Left ventricle myocardium inferior (tissue), 1 donor: ENCODE results near the gene KRT6C. TPM values are rescaled to one million over a fixed set of nuclear protein-coding genes. Genes with fewer than 3 reads are reported as not detected.

Source experiments
- DNase-seq: peaks from one replicate; pipeline ENCODE4 v3.0.0-alpha.2; 2020
- H3K27ac ChIP-seq: fragments of 200-600 bp; replicated peaks from 2 replicates; pipeline ENCODE4 v1.8.0; 2021
- H3K27me3 ChIP-seq: fragments of 200-600 bp; 2 replicates; pipeline ENCODE4 v1.8.0; 2021; ENCODE audit warnings: low read depth
- H3K36me3 ChIP-seq: fragments of 200-600 bp; 2 replicates; pipeline ENCODE4 v1.8.0; 2021
- H3K4me1 ChIP-seq: fragments of 200-600 bp; 2 replicates; pipeline ENCODE4 v1.8.0; 2021
- H3K4me3 ChIP-seq: fragments of 200-600 bp; 2 replicates; pipeline ENCODE4 v1.8.0; 2021; ENCODE audit warnings: mild to moderate bottlenecking, moderate library complexity
- H3K9me3 ChIP-seq: fragments of 200-600 bp; replicated peaks from 2 replicates; pipeline ENCODE4 v1.8.0; 2021
- intact Hi-C: fragments of 100-400 bp; cut with micrococcal nuclease; formaldehyde crosslinking; loops from one replicate; pipeline ENCODE4 v1.11.0; 2022
- total RNA-seq: library from RNA; stranded (reverse); fragmentation: NEBNext Ultra II Directional; extraction: Animal tissue kit (Norgen Biotek cat#: 25700); gene quantifications from one replicate; pipeline ENCODE4 v1.2.1, GENCODE V29; 2021
- TF ChIP-seq, protein P1 (sequence below): fragments of 200-600 bp; IDR thresholded peaks from 2 replicates; pipeline ENCODE4 v1.8.0; 2021; ENCODE audit warnings: antibody characterized with exemption, mild to moderate bottlenecking, borderline replicate concordance
- donor health status: DM: no; HTN: yes; CAD: no; lungs with severe emphysema.

Gene KRT6C
- total RNA-seq, 1 donor from 2014 or later: not detected

DNA sequence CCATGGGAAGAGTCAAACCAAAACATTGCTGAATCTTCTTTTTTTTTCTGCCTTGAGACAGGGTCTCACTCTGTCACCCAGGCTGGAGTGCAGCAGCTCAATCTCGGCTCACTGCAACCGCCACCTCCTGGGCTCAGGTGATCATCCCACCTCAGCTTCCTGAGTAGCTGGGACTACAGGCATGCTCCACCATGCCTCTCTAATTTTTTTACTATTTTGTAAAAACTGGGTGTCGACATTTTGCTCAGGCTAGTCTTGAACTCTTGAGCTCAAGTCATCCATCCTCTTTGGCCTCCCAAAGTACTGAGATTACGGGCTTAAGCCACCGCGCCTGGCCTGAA is 38.0 kb downstream of the KRT6C start:
- peaks cover 68% of the 10 kb centered on the region for H3K27me3 ChIP-seq
- TF ChIP-seq, protein P1, sequence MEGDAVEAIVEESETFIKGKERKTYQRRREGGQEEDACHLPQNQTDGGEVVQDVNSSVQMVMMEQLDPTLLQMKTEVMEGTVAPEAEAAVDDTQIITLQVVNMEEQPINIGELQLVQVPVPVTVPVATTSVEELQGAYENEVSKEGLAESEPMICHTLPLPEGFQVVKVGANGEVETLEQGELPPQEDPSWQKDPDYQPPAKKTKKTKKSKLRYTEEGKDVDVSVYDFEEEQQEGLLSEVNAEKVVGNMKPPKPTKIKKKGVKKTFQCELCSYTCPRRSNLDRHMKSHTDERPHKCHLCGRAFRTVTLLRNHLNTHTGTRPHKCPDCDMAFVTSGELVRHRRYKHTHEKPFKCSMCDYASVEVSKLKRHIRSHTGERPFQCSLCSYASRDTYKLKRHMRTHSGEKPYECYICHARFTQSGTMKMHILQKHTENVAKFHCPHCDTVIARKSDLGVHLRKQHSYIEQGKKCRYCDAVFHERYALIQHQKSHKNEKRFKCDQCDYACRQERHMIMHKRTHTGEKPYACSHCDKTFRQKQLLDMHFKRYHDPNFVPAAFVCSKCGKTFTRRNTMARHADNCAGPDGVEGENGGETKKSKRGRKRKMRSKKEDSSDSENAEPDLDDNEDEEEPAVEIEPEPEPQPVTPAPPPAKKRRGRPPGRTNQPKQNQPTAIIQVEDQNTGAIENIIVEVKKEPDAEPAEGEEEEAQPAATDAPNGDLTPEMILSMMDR: no peak
- no peak overlapping the region for H3K27ac ChIP-seq
- no peaks in the 10 kb centered on the region for H3K9me3 ChIP-seq
- H3K4me1 ChIP-seq: no peaks in the 10 kb centered on the region
- intact Hi-C loops: no loop called here
- no peak overlapping the region for H3K4me3 ChIP-seq
- no peak for DNase-seq
- no peaks in the 10 kb centered on the region for H3K36me3 ChIP-seq

DNA sequence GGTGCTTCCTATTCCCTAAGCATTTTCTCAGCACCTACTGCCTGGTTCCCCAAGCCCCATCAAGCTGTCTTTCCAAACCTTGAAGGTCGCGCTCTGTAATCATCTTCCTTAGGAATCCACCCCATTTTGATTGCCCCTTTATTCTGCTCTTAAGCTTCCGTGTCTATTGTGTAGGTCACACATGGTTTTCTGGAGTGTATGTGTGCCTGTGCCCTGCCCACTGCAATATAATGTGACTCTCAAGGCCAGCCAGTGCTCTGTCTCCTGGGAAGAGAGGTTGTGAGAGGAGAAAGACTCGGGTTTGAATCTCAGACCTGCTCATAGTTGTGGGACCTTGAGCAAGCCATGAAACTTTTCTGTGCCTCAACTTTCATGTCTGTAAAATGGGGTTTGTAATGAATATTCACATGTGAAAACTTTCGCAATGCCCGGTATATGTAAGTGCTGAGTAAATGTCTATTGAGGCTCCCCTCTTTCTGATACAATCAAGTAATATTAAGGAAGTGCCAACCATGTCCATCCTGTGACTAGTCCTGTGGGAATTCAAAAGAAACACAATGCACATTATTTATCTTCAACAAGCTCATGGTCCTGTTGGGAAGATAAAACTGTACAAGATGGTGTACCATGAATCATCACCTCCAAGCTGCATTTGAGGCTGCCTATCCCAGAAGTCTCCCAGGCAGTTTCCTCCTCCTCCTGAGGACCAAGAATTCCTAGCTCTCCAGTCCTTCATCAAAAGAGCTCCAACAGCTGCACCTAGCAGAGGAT is 38.7 kb downstream of the KRT6C start:
- intact Hi-C loops: no loop called here
- no peaks in the 10 kb centered on the region for H3K4me1 ChIP-seq
- H3K27ac ChIP-seq: no peak overlapping the region
- DNase-seq: no peak
- no peaks in the 10 kb centered on the region for H3K9me3 ChIP-seq
- peaks cover 73% of the 10 kb centered on the region for H3K27me3 ChIP-seq
- H3K36me3 ChIP-seq: no peaks in the 10 kb centered on the region
- no peak overlapping the region for H3K4me3 ChIP-seq
- TF ChIP-seq, protein P1: no peak

DNA sequence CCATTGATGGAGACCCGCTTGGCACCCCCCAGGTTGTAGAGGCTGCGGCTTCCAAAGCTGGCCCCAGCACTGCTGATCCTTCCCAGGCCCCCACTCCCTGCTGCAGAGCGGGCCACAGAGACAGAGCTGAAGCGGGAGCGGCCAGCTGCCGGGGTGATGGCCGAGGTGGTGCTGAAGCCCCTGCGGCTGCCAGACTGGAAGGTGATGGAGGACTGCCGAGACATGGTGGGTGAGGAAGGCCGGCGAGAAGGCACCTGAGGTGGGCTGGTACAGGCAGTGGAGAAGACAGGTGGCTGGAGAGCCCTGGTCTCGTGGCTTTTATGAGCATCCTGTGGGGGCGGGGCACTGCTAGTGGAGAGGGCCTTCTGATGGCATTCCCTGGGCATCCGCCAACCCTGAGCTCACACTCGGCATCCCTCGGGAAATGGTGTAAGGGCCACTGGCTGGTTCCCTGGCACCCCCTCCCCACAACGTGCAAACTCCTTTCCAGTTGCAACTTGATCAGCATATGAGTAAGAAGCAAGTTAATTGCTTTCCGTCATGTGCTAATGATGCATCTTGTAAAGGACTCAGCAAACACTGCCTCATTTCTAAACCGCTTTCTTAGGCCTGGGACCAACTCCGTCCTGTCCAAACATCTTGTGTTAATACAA is 39.4 kb downstream of the KRT6C start, which contains the start of gene KRT75:
TSS of gene KRT75 (minus strand) at position 291 of the 653 bp plus-strand sequence. CDS start at position 224, 67 bp downstream.
- intact Hi-C loops: no loop called here
- Histone ChIP-seq H3K27me3 (peaks cover 74% of the 10 kb centered on the region), H3K9me3 (no peaks in the 10 kb centered on the region), H3K4me3 (no peak within 1 kb of the TSS), H3K36me3 (no peaks in the 10 kb centered on the region), H3K27ac (no peak within 1 kb of the TSS), H3K4me1 (no peaks in the 10 kb centered on the region)
- DNase-seq: no peak
- TF ChIP-seq, protein P1: no peak

DNA sequence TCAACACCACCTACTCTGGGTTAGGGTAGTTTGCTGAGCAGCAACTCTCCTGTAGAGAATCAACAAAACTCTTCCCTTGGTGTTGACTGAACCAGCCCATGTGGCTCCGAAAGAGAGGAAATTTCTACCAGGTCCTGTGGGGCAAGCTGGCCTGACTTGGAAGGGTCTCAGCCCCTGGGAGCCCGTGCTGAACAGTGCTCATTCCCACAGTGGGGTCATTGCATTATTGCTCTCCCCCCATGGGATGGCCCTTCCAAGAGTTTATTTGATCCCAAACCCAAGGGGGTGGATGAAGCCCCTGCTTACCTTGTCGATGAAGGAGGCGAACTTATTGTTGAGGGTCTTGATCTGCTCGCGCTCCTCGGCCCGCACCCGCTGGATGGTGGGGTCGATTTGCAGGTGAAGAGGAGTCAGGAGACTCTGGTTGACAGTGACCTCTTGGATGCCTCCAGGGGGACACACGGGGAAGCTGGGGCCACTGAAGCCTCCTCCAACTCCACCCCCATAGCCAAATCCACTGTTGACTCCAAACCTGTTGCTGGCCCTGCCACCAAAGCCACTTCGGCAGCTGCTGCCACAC is 40.0 kb downstream of the KRT6C start:
- no peaks in the 10 kb centered on the region for H3K36me3 ChIP-seq
- no peaks in the 10 kb centered on the region for H3K9me3 ChIP-seq
- peaks cover 74% of the 10 kb centered on the region for H3K27me3 ChIP-seq
- no peak for DNase-seq
- H3K4me3 ChIP-seq: no peak overlapping the region
- intact Hi-C loops: no loop called here
- H3K27ac ChIP-seq: no peak overlapping the region
- TF ChIP-seq, protein P1: no peak
- H3K4me1 ChIP-seq: no peaks in the 10 kb centered on the region

DNA sequence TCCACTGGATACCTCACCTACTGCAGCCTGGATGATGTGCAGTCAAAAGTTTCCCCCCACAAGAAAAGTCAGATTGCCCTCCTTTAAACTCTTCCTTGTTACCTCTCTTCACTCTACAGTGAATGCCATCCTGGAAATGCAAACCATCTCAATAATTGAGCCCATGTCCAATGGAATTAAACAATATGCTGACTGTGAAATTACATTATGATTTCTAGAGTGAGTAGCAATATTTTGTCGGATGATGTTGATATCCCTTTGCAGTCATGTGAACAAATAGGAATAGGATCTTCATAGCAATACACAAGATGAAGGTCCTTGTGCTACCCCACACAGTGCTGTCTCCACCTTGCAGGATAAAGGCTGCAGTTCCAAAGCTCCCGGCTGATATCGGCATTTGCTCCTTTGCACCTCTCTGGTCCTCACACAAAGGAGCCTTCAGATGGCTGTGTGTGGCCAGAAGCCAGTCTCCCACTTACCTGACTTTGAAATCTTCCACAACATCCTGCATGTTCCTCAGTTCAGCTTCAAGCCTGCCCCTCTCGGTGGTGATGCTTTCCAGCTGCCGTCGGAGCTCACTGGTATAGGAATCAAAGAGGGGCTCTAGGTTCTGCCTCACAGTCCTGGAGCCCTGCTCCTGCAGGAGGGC is 40.9 kb downstream of the KRT6C start:
- Histone ChIP-seq H3K36me3 (no peaks in the 10 kb centered on the region), H3K27me3 (peaks cover 74% of the 10 kb centered on the region), H3K27ac (no peak overlapping the region), H3K4me3 (no peak overlapping the region), H3K9me3 (no peaks in the 10 kb centered on the region), H3K4me1 (no peaks in the 10 kb centered on the region)
- intact Hi-C loops: no loop called here
- no peak for DNase-seq
- TF ChIP-seq, protein P1: no peak
